K562 (cell line): ENCODE data around the gene OTP. TPM values are rescaled to one million over a fixed set of nuclear protein-coding genes. Genes with fewer than 3 reads are reported as not detected.

Experiments
- ATAC-seq: fragments of 200-7000 bp; cut with Tn5 transposase; 3 replicates; pipeline ENCODE4 v1.9.1; 2020; ENCODE audit warnings: moderate library complexity
- BruUV-seq: library from RNA; stranded (reverse); fragments of 400-500 nt; replicated peaks from 2 replicates; lab custom pipeline; 2021; lab: Mats Ljungman, UMichigan
- CTCF ChIA-PET: fragments of 300-600 bp; formaldehyde crosslinking; extraction: SDS; loops from one replicate; lab custom pipeline; 2021; ENCODE audit warnings: low intra/inter-chr PET ratio; lab: Yijun Ruan, JAX
- POLR2A ChIA-PET: fragments of 300-600, 350-650 bp; sonication (Branson Sonifier 250); formaldehyde crosslinking; extraction: SDS; loops from one replicate; lab custom pipeline; 2021; ENCODE audit warnings: antibody characterized with exemption, inconsistent platforms; lab: Yijun Ruan, JAX
- DNase-seq, 4 experiments: peaks; one replicate each; pipeline versions ENCODE4 v3.0.0 to v3.0.0-alpha.2; 2011 to 2018; ENCODE audit warnings: low spot score in 3 of 4, mixed read lengths in 3 of 4; ENCODE audit errors: extremely low read depth in 1 of 4
- FAIRE-seq: peaks from 2 replicates; lab custom pipeline; 2011; peaks lifted over from hg19 to GRCh38; lab: Jason Lieb, UNC
- H2AFZ ChIP-seq: 2 replicates; pipeline ENCODE4 v1.6.0; 2011; ENCODE audit warnings: low read depth, low read length, control low read depth, inconsistent platforms
- H3K27ac ChIP-seq: fragments of 200-600 bp; 3 replicates; pipeline ENCODE4 v1.8.0; 2011; ENCODE audit warnings: low read depth, mild to moderate bottlenecking, control low read depth, inconsistent platforms, low read length, moderate library complexity, mixed read lengths; ENCODE audit errors: extremely low read depth
- H3K27me3 ChIP-seq, 2 experiments: fragments of 300-600 bp in 1 of 2; 2 replicates in 1 of 2; 3 replicates in 1 of 2; pipeline versions ENCODE4 v1.6.0 to v1.8.0; 2011; ENCODE audit warnings: inconsistent platforms in 2 of 2, low read length in 2 of 2, mild to moderate bottlenecking in 1 of 2, mixed read lengths in 1 of 2, moderate library complexity in 1 of 2; ENCODE audit not compliant: control insufficient read depth in 2 of 2, insufficient read depth in 2 of 2
- H3K36me3 ChIP-seq: fragments of 300-600 bp; 3 replicates; pipeline ENCODE4 v1.8.0; 2011; ENCODE audit warnings: mild to moderate bottlenecking, low read length, inconsistent platforms; ENCODE audit not compliant: control insufficient read depth, insufficient read depth
- H3K4me1 ChIP-seq, 2 experiments: fragments of 200-600 bp in 1 of 2; replicated peaks in 1 of 2; 2 replicates in 1 of 2; 3 replicates in 1 of 2; pipeline versions ENCODE4 v1.5.1 to v1.8.0; 2011; ENCODE audit warnings: inconsistent platforms in 2 of 2, low read length in 2 of 2, mild to moderate bottlenecking in 1 of 2, mixed read lengths in 1 of 2, moderate library complexity in 1 of 2; ENCODE audit not compliant: control insufficient read depth in 2 of 2, insufficient read depth in 2 of 2
- H3K4me2 ChIP-seq: 2 replicates; pipeline ENCODE4 v1.6.1; 2011; ENCODE audit warnings: low read length, control low read depth, inconsistent platforms, mixed read lengths; ENCODE audit not compliant: insufficient read depth
- H3K4me3 ChIP-seq: fragments of 200-600 bp; sonication (generic), shearing (Covaris generic); 2 replicates; pipeline ENCODE4 v1.5.1; 2016; ENCODE audit warnings: control low read depth, inconsistent platforms
- H3K79me2 ChIP-seq: fragments of 200-600 bp; 3 replicates; pipeline ENCODE4 v1.8.0; 2011; ENCODE audit warnings: low read length, inconsistent platforms; ENCODE audit not compliant: control insufficient read depth, insufficient read depth
- H3K9ac ChIP-seq, 2 experiments: 2 replicates each; pipeline versions ENCODE4 v1.6.0 to v1.6.1; 2011; ENCODE audit warnings: low read depth in 2 of 2, low read length in 2 of 2, control low read depth in 1 of 2, inconsistent platforms in 1 of 2, mild to moderate bottlenecking in 1 of 2, mixed read lengths in 1 of 2; ENCODE audit not compliant: insufficient read depth in 1 of 2
- H3K9me1 ChIP-seq: one replicate; pipeline ENCODE4 v1.6.0; 2011; ENCODE audit warnings: inconsistent platforms, mild to moderate bottlenecking, low read length, moderate library complexity; ENCODE audit not compliant: control insufficient read depth, insufficient read depth
- H3K9me3 ChIP-seq: replicated peaks from 2 replicates; pipeline ENCODE4 v1.5.1; 2011; ENCODE audit warnings: low read depth, low read length, inconsistent platforms; ENCODE audit not compliant: control insufficient read depth, insufficient read depth
- H4K20me1 ChIP-seq: replicated peaks from 2 replicates; pipeline ENCODE4 v1.6.1; 2011; ENCODE audit warnings: low read length, inconsistent platforms, mixed read lengths; ENCODE audit not compliant: control insufficient read depth, insufficient read depth
- EP300 ChIP-seq: IDR thresholded peaks from 2 replicates; pipeline ENCODE4 v1.6.1; 2012; ENCODE audit warnings: low read length, improper control_type of control experiment
- OTX1 ChIP-seq: fragments of 450-650 bp; formaldehyde crosslinking; IDR thresholded peaks from 2 replicates; pipeline ENCODE4 v1.4.0; 2022; ENCODE audit warnings: mild to moderate bottlenecking
- RCOR1 ChIP-seq, 2 experiments: IDR thresholded peaks; 2 replicates each; pipeline ENCODE4 v1.6.1; 2012; ENCODE audit warnings: low read depth in 2 of 2, low read length in 2 of 2, borderline replicate concordance in 1 of 2, improper control_type of control experiment in 1 of 2
- SRF ChIP-seq, 2 experiments: fragments of 250-450, 450-650 bp in 1 of 2; sonication (Bioruptor Pico) in 1 of 2; sonication (generic) in 1 of 2; formaldehyde crosslinking; IDR thresholded peaks; 2 replicates each; pipeline versions ENCODE4 v1.5.0 to v1.5.1; 2020 to 2022; ENCODE audit warnings: mild to moderate bottlenecking in 1 of 2, missing genetic modification reagents in 1 of 2
- ZNF316 ChIP-seq: fragments of 450-650 bp; IDR thresholded peaks from 2 replicates; pipeline ENCODE4 v1.6.1; 2016
- WGBS: fragments of 100-300 bp; shearing (Covaris generic); methylation state at CpG from one replicate; pipeline ENCODE4 v1.1.6; 2016; ENCODE audit warnings: low coverage, mixed read lengths; ENCODE audit not compliant: insufficient coverage; ENCODE audit errors: missing lambda C conversion rate; 5-methylcytosine and 5-hydroxymethylcytosine counted together
- in situ Hi-C: fragments of 300-500 bp; cut with MboI; formaldehyde crosslinking; loops from 4 replicates; pipeline ENCODE4 v1.15.0; 2018; ENCODE audit warnings: inconsistent platforms, mixed read lengths
- intact Hi-C: fragments of 100-400 bp; cut with micrococcal nuclease; formaldehyde crosslinking; loops from 2 replicates; pipeline ENCODE4 v1.14.2; 2022
- polyA plus RNA-seq, 8 experiments: library from polyadenylated mRNA; depleted of rRNA in 4 of 8; stranded (reverse) in 5 of 8; unstranded in 3 of 8; fragments of >200 nt; fragmentation: Nextera tagmentation in 2 of 8; fragmentation: Illumina TruSeq in 1 of 8; extraction: Ambion mirVana in 2 of 8; extraction: Trizol in 1 of 8; gene quantifications; 2 replicates each; pipeline versions ENCODE4 v1.2.1 to v1.2.3, GENCODE V29; 2011 to 2014; ENCODE audit warnings: inconsistent platforms in 1 of 8, missing spikeins in 1 of 8
- total RNA-seq, 7 experiments: library from RNA; depleted of rRNA in 6 of 7; stranded (reverse); fragments of >200 nt in 6 of 7; fragmentation: Illumina TruSeq in 2 of 7; extraction: Trizol in 2 of 7; gene quantifications; 2 replicates each; pipeline versions ENCODE4 v1.2.1 to v1.2.3, GENCODE V29; 2011 to 2021; ENCODE audit warnings: low replicate concordance in 1 of 7

Gene OTP
- total and polyA plus RNA-seq, 9 of the 15 experiments (the other 6 are each of a cell fraction or from before 2014, with no cell fraction given) = 0.04 to 0.16 (median 0.06) TPM; not detected in 4

GRCh38 chr5:77629509-77630113 lies 8.9 kb downstream of the OTP start:
- peaks cover 0 to 12% of the 10 kb centered on the region in 2 experiments; a peak in 2 of 5 replicates for H3K4me1 ChIP-seq
- no peak overlapping the region for H3K4me2 ChIP-seq
- ATAC-seq (no peak), DNase-seq (no peak), FAIRE-seq (no peak)
- in situ Hi-C loops (no loop called here), intact Hi-C loops (no loop called here)
- BruUV-seq = no TSS peak
- no peak overlapping the region for H3K27ac ChIP-seq
- H4K20me1 ChIP-seq = no peaks in the 10 kb centered on the region
- peaks cover 18 to 37% of the 10 kb centered on the region in 2 experiments for H3K27me3 ChIP-seq
- no peaks in the 10 kb centered on the region for H3K36me3 ChIP-seq
- ChIA-PET CTCF (no interaction called here), POLR2A (no interaction called here)
- 59% methylated on average over 16 of the region's 52 CpGs for WGBS
- peaks cover 5% of the 10 kb centered on the region for H3K9me1 ChIP-seq
- H2AFZ ChIP-seq = no peak overlapping the region
- H3K4me3 ChIP-seq = no peak overlapping the region
- no peaks in the 10 kb centered on the region for H3K9me3 ChIP-seq
- no peak overlapping the region for H3K9ac ChIP-seq
- TF ChIP-seq EP300 (no peak), SRF (CRISPR knock-in tag; IDR thresholded peaks at IDR 0.05) (no peak), RCOR1 (IDR thresholded peaks at IDR 0.05; ENCODE audit: borderline replicate concordance in 1 of 2, low read depth in 2 of 2, low read length in 2 of 2) (no peak)
- H3K79me2 ChIP-seq = no peaks in the 10 kb centered on the region

GRCh38 chr5:77628840-77629508 lies 9.5 kb downstream of the OTP start:
- Histone ChIP-seq H2AFZ (no peak overlapping the region), H3K9me3 (no peaks in the 10 kb centered on the region), H3K79me2 (no peaks in the 10 kb centered on the region), H3K9ac (no peak overlapping the region), H3K4me2 (no peak overlapping the region), H3K4me1 (peaks cover 0 to 12% of the 10 kb centered on the region in 2 experiments; a peak in 2 of 5 replicates), H4K20me1 (no peaks in the 10 kb centered on the region), H3K9me1 (peaks cover 5% of the 10 kb centered on the region), H3K36me3 (no peaks in the 10 kb centered on the region), H3K4me3 (no peak overlapping the region), H3K27ac (no peak overlapping the region), H3K27me3 (peaks cover 18 to 37% of the 10 kb centered on the region in 2 experiments)
- in situ Hi-C loops = no loop called here
- ChIA-PET POLR2A (no interaction called here), CTCF (no interaction called here)
- intact Hi-C loops = no loop called here
- FAIRE-seq = no peak
- ATAC-seq = no peak
- TF ChIP-seq OTX1 = no peak
- TF ChIP-seq ZNF316 = peak; percentile 16; the same call in 1 of the 2 replicates
- WGBS = 5% methylated on average over 13 of the region's 13 CpGs
- no TSS peak for BruUV-seq
- DNase-seq = no peak
